Naive thymus-derived CD4-positive, alpha-beta T cell (primary cell): ENCODE measurements around the gene GNG7. TPM values are rescaled to one million over a fixed set of nuclear protein-coding genes. Genes with fewer than 3 reads are reported as not detected.
"Not testable (repeated sequence)": the region's sequence is repeated elsewhere in the genome, so short reads cannot be mapped to it uniquely, and the experiment has no call there.

Experiments used
- ATAC-seq: fragments of 150-1000 bp; cut with Tn5 transposase; 2 replicates; pipeline ENCODE4 v1.10.0; 2021; ENCODE audit warnings: mild to moderate bottlenecking, moderate library complexity
- CTCF ChIA-PET: fragments of 350-600 bp; sonication (Branson Sonifier 250); formaldehyde crosslinking; loops from one replicate; lab custom pipeline; 2021; ENCODE audit warnings: antibody characterized with exemption; lab: Charles Lee
- POLR2A ChIA-PET: fragments of 350-600 bp; sonication (Branson Sonifier 250); formaldehyde crosslinking; loops from one replicate; lab custom pipeline; 2021; ENCODE audit warnings: antibody characterized with exemption, inconsistent platforms; lab: Charles Lee
- DNase-seq, 9 donors: peaks; one replicate each; pipeline versions ENCODE4 v3.0.0 to v3.0.0-alpha.2; 2020 to 2022; ENCODE audit warnings: mixed read lengths in 1 of 9
- H3K27ac ChIP-seq: one replicate; pipeline ENCODE4 v1.7.0; 2013; ENCODE audit warnings: mild to moderate bottlenecking, low read depth, low read length, moderate library complexity
- H3K27me3 ChIP-seq, 2 donors: one replicate each; pipeline ENCODE4 v1.7.0; 2013; ENCODE audit warnings: low read length in 2 of 2, mild to moderate bottlenecking in 2 of 2, moderate library complexity in 2 of 2; ENCODE audit not compliant: control insufficient read depth in 2 of 2, insufficient read depth in 2 of 2
- H3K36me3 ChIP-seq, 3 experiments: 1 replicate in 2 of 3; 2 replicates in 1 of 3; pipeline ENCODE4 v1.7.0; 2013; ENCODE audit warnings: low read length in 3 of 3, mild to moderate bottlenecking in 3 of 3, moderate library complexity in 1 of 3; ENCODE audit not compliant: insufficient read depth in 3 of 3, control insufficient read depth in 2 of 3
- H3K4me1 ChIP-seq, 2 donors: one replicate each; pipeline ENCODE4 v1.7.0; 2013; ENCODE audit warnings: low read length in 2 of 2, mild to moderate bottlenecking in 2 of 2, moderate library complexity in 1 of 2; ENCODE audit not compliant: control insufficient read depth in 2 of 2, insufficient read depth in 2 of 2
- H3K4me3 ChIP-seq: 2 replicates; pipeline ENCODE4 v1.7.0; 2013; ENCODE audit warnings: mild to moderate bottlenecking, low read length
- H3K9me3 ChIP-seq, 3 experiments: 1 replicate in 2 of 3; 2 replicates in 1 of 3; pipeline ENCODE4 v1.7.0; 2013; ENCODE audit warnings: low read length in 3 of 3; ENCODE audit not compliant: control insufficient read depth in 2 of 3
- H3K27ac Mint-ChIP-seq, 9 donors: one replicate each; pipeline ENCODE4 v1.8.0; 2020 to 2022; ENCODE audit warnings: mixed read lengths in 9 of 9, mild to moderate bottlenecking in 8 of 9, moderate library complexity in 5 of 9, inconsistent platforms in 2 of 9
- H3K27me3 Mint-ChIP-seq, 5 donors: one replicate each; pipeline ENCODE4 v1.8.0; 2021 to 2022; ENCODE audit warnings: mixed read lengths in 5 of 5, mild to moderate bottlenecking in 1 of 5
- H3K36me3 Mint-ChIP-seq, 5 donors: one replicate each; pipeline ENCODE4 v1.8.0; 2020 to 2022; ENCODE audit warnings: mixed read lengths in 5 of 5, mild to moderate bottlenecking in 3 of 5, inconsistent platforms in 1 of 5
- H3K4me1 Mint-ChIP-seq, 7 donors: one replicate each; pipeline ENCODE4 v1.8.0; 2020 to 2022; ENCODE audit warnings: mixed read lengths in 7 of 7, mild to moderate bottlenecking in 3 of 7, inconsistent platforms in 1 of 7
- H3K4me3 Mint-ChIP-seq, 10 donors: one replicate each; pipeline ENCODE4 v1.8.0; 2020 to 2022; ENCODE audit warnings: mild to moderate bottlenecking in 10 of 10, mixed read lengths in 10 of 10, moderate library complexity in 6 of 10, inconsistent platforms in 2 of 10
- H3K9me3 Mint-ChIP-seq, 11 donors: one replicate each; pipeline ENCODE4 v1.8.0; 2020 to 2022; ENCODE audit warnings: mixed read lengths in 11 of 11, mild to moderate bottlenecking in 4 of 11, inconsistent platforms in 1 of 11, moderate library complexity in 1 of 11
- intact Hi-C, 2 donors: fragments of 100-400 bp; cut with micrococcal nuclease; formaldehyde crosslinking; loops; one replicate each; pipeline ENCODE4 v1.15.1; 2023
- polyA plus RNA-seq, 2 donors: library from polyadenylated mRNA; unstranded; fragments of 300-500 nt; fragmentation: Illumina TruSeq; gene quantifications; one replicate each; pipeline ENCODE4 v1.2.3, GENCODE V29; 2021
- total RNA-seq, 6 experiments: library from RNA in 5 of 6; stranded (reverse) in 5 of 6; gene quantifications; 1 replicate in 5 of 6; 2 replicates in 1 of 6; pipeline ENCODE4 v1.2.3 and lab custom pipeline; 2021 to 2026

The GNG7 gene
- total and polyA plus RNA-seq, 7 experiments from 2014 or later: 0.31 to 6.8 (median 4.7) TPM

GRCh38 chr19:2509096-2509495 lies 193.4 kb downstream of the GNG7 start:
- Mint-ChIP-seq H3K4me3 (no peak overlapping the region), H3K9me3 (no peaks in the 10 kb centered on the region), H3K27me3 (peaks cover 0 to 7% (median 0%) of the 10 kb centered on the region in 5 donors), H3K36me3 (peaks cover 0 to 3% (median 0%) of the 10 kb centered on the region in 5 donors), H3K4me1 (peaks cover 1 to 18% (median 8%) of the 10 kb centered on the region in 7 donors), H3K27ac (peak overlapping the region in 1 of 9 donors; percentile 46)
- ChIA-PET POLR2A (interaction anchor here (0.7 kb wide), 1 partner anchor 12 kb away, joined by 3 read pairs; no protein-coding TSS in a partner anchor), CTCF (no interaction called here)
- DNase-seq: no peak
- Histone ChIP-seq H3K4me1 (peaks cover 2 to 3% of the 10 kb centered on the region in 2 donors), H3K9me3 (no peaks in the 10 kb centered on the region), H3K27ac (no peak overlapping the region), H3K4me3 (no peak overlapping the region), H3K36me3 (no peaks in the 10 kb centered on the region), H3K27me3 (no peaks in the 10 kb centered on the region)
- intact Hi-C loops: no loop called here
- no peak for ATAC-seq

GRCh38 chr19:2507109-2507508 lies 195.4 kb downstream of the GNG7 start:
- ChIA-PET POLR2A (interaction anchor here (7.3 kb wide), 1 partner anchor 29 kb away, joined by 145 read pairs; the partner anchor contains the start of gene GADD45B), CTCF (interaction anchor here (0.7 to 1.0 kb wide), 4 partner anchors 11 to 1973 kb away, joined by 3 to 4 read pairs (median 4); partner anchors contain the start of gene GADD45B)
- DNase-seq (peak in 7 of 9 donors; percentile 41 to 70 (median 62)), ATAC-seq (peak; percentile 72)
- no peaks in the 10 kb centered on the region for H3K36me3 ChIP-seq
- Mint-ChIP-seq H3K4me1 (peaks cover 6 to 30% (median 21%) of the 10 kb centered on the region in 7 donors), H3K4me3 (peak overlapping the region; percentile 25 to 77 (median 68)), H3K36me3 (peaks cover 0 to 5% (median 0%) of the 10 kb centered on the region in 5 donors), H3K27ac (peak overlapping the region in 7 of 9 donors; percentile 74 to 92 (median 86)), H3K9me3 (no peaks in the 10 kb centered on the region), H3K27me3 (peaks cover 0 to 7% (median 0%) of the 10 kb centered on the region in 5 donors)
- no peak overlapping the region for H3K27ac ChIP-seq
- H3K9me3 ChIP-seq: no peaks in the 10 kb centered on the region
- no peaks in the 10 kb centered on the region for H3K27me3 ChIP-seq
- intact Hi-C loops: no loop called here
- H3K4me1 ChIP-seq: peaks cover 11 to 15% of the 10 kb centered on the region in 2 donors
- no peak overlapping the region for H3K4me3 ChIP-seq

DNA sequence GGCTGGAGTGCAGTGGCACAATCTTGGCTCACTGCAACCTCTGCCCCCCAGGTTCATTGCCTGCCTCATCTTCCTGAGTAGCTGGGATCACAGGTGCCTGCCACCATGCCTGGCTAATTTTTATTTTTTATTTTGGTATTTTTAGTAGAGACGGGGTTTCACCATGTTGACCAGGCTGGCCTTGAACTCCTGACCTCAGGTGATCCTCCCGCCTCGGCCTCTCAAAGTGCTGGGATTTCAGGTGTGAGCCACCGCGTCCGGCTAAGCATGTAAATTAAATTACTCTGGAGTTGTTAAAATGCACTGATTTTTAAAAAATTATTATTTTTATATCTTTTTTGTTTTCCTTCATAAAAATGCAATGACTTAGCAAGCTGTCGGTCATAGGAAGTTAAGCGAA lies 195.8 kb downstream of the GNG7 start:
- intact Hi-C loops, H3K4me3 ChIP-seq, H3K9me3 ChIP-seq, ATAC-seq, H3K27me3 Mint-ChIP-seq, H3K36me3 ChIP-seq, DNase-seq, H3K36me3 Mint-ChIP-seq, H3K9me3 Mint-ChIP-seq, H3K27ac ChIP-seq, H3K27me3 ChIP-seq: not testable (repeated sequence)
- H3K4me1 Mint-ChIP-seq: peaks cover 6 to 30% (median 21%) of the 10 kb centered on the region in 7 donors
- peaks cover 11 to 15% of the 10 kb centered on the region in 2 donors for H3K4me1 ChIP-seq
- ChIA-PET POLR2A (interaction anchor here (7.3 kb wide), 1 partner anchor 29 kb away, joined by 145 read pairs; the partner anchor contains the start of gene GADD45B), CTCF (interaction anchor here (0.7 to 0.8 kb wide), 3 partner anchors 10 to 1973 kb away, joined by 3 to 4 read pairs (median 3); partner anchors contain the start of gene GADD45B)
- H3K27ac Mint-ChIP-seq: peak overlapping the region in 4 of 9 donors; percentile 74 to 92 (median 88)
- peak overlapping the region in 3 of 10 donors; percentile 39 to 72 (median 54) for H3K4me3 Mint-ChIP-seq

DNA sequence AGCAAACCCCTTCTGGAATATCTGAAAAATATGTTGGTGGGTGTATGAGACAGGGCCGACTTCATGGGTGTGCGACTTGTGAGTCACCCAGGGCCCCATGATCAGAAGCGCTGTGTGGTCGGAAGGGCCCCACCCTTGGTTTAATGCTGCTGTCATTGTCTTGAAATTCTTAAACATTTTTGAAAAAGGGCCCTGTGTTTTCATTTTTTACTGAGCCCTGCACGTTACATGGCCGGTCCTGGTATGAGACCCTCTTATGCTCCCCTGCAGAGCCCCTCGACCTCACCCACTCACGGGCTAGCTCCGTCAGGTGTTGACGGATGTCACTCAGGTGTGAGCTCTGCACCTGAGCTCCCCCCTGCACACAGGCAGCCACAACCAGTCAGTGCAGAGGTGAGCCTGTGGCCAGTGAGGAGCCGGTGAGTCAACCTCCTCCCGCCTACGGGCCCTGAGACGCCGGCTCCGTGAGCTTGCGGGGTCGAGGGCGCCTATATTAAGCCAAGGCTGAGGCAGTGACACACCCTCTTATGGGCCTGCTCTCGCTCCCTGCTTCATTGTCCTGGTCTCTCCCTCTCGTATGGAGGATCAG lies 198.9 kb downstream of the GNG7 start:
- Mint-ChIP-seq H3K27me3 (peaks cover 0 to 19% (median 0%) of the 10 kb centered on the region in 5 donors), H3K27ac (peak overlapping the region; percentile 87 to 93 (median 90)), H3K4me3 (peak overlapping the region in 9 of 10 donors; percentile 63 to 79 (median 72)), H3K36me3 (peaks cover 0 to 3% (median 0%) of the 10 kb centered on the region in 5 donors), H3K4me1 (peaks cover 6 to 35% (median 21%) of the 10 kb centered on the region in 7 donors), H3K9me3 (no peaks in the 10 kb centered on the region)
- Histone ChIP-seq H3K4me3 (peak overlapping the region; percentile 14), H3K27ac (peak overlapping the region; percentile 54), H3K4me1 (peaks cover 11 to 15% of the 10 kb centered on the region in 2 donors), H3K36me3 (no peaks in the 10 kb centered on the region), H3K27me3 (no peaks in the 10 kb centered on the region), H3K9me3 (no peaks in the 10 kb centered on the region)
- ATAC-seq (peak; percentile 87), DNase-seq (peak in 8 of 9 donors; percentile 27 to 67 (median 44))
- intact Hi-C loops: loop anchor here (1.0 to 5.0 kb wide), 3 partner anchors 27 to 59 kb away; partner anchors contain the start of gene GADD45B (in 1 of the 2)
- POLR2A ChIA-PET: interaction anchor here (0.6 to 7.3 kb wide), 13 partner anchors 9 to 459 kb away, joined by 3 to 145 read pairs (median 4); partner anchors contain the start of gene GADD45B
- CTCF ChIA-PET: interaction anchor here (0.9 to 1.0 kb wide), 2 partner anchors 9 to 27 kb away, joined by 4 to 5 read pairs; partner anchors contain the start of gene GADD45B

GRCh38 chr19:2500841-2501261 lies 201.6 kb downstream of the GNG7 start:
- peak overlapping the region in 1 of 10 donors; percentile 29 for H3K4me3 Mint-ChIP-seq
- no peaks in the 10 kb centered on the region for H3K9me3 Mint-ChIP-seq
- Histone ChIP-seq H3K27ac (no peak overlapping the region), H3K4me3 (no peak overlapping the region), H3K36me3 (no peaks in the 10 kb centered on the region), H3K9me3 (no peaks in the 10 kb centered on the region), H3K4me1 (peaks cover 12 to 18% of the 10 kb centered on the region in 2 donors), H3K27me3 (no peaks in the 10 kb centered on the region)
- H3K4me1 Mint-ChIP-seq: peaks cover 6 to 33% (median 22%) of the 10 kb centered on the region in 7 donors
- ATAC-seq (no peak), DNase-seq (no peak)
- POLR2A ChIA-PET: no interaction called here
- intact Hi-C loops: loop anchor here in 1 of 2 donors (5.0 kb wide), 1 partner anchor 61 kb away; no protein-coding TSS in a partner anchor
- H3K27ac Mint-ChIP-seq: no peak overlapping the region
- H3K36me3 Mint-ChIP-seq: peaks cover 0 to 3% (median 0%) of the 10 kb centered on the region in 5 donors
- H3K27me3 Mint-ChIP-seq: peaks cover 0 to 23% (median 0%) of the 10 kb centered on the region in 5 donors
- CTCF ChIA-PET: no interaction called here

GRCh38 chr19:2500156-2500555 lies 202.3 kb downstream of the GNG7 start:
- ATAC-seq: no peak
- Mint-ChIP-seq H3K36me3 (peaks cover 0 to 3% (median 0%) of the 10 kb centered on the region in 5 donors), H3K4me3 (no peak overlapping the region), H3K27ac (peak overlapping the region in 1 of 9 donors; percentile 34), H3K9me3 (no peaks in the 10 kb centered on the region), H3K4me1 (peaks cover 6 to 33% (median 23%) of the 10 kb centered on the region in 7 donors), H3K27me3 (peaks cover 0 to 20% (median 0%) of the 10 kb centered on the region in 5 donors)
- POLR2A ChIA-PET: no interaction called here
- H3K27ac ChIP-seq: no peak overlapping the region
- no peak for DNase-seq
- no peaks in the 10 kb centered on the region for H3K36me3 ChIP-seq
- H3K9me3 ChIP-seq: no peaks in the 10 kb centered on the region
- CTCF ChIA-PET: interaction anchor here (0.6 kb wide), 1 partner anchor 102 kb away, joined by 4 read pairs; no protein-coding TSS in a partner anchor
- intact Hi-C loops: loop anchor here in 1 of 2 donors (5.0 kb wide), 1 partner anchor 62 kb away; no protein-coding TSS in a partner anchor
- H3K4me1 ChIP-seq: peaks cover 19 to 21% of the 10 kb centered on the region in 2 donors
- no peaks in the 10 kb centered on the region for H3K27me3 ChIP-seq
- no peak overlapping the region for H3K4me3 ChIP-seq
